Measurements from ENCODE around the gene INF2.
A peak's percentile ranks its signal among the peaks of the same experiment; 100 is the strongest.
"Not testable (repeated sequence)": the region's sequence is repeated elsewhere in the genome, so short reads cannot be mapped to it uniquely, and the experiment has no call there.

Gene INF2

DNA sequence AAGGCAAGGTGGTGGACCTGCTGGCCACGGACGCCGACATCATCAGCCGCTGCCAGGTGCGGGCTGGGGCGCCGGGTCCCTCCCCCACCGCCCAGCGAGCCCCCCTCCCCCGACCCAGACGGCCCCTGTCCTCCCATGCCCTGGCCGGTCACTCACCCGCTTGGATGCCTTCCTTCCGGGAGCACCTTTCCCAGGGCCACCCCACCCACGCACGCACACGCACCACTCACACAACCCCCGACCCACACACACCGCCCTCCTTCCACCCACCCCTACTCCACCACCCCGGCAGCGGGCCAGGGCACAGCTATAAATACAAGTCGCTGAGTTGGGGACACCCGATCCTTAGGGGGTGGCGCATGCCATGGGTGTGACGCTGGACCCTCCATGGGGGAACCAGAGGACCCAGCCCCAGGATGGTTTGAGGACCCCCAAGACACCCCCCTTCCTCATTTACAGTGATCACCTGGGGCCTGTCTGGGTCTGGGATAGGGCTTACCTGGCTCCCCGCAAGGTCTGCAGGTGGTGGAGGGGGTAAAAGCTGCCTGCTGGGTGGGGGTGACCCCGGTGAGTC is 35.1 kb downstream of the INF2 start:
- peak; percentile 69 for DNase-seq

DNA sequence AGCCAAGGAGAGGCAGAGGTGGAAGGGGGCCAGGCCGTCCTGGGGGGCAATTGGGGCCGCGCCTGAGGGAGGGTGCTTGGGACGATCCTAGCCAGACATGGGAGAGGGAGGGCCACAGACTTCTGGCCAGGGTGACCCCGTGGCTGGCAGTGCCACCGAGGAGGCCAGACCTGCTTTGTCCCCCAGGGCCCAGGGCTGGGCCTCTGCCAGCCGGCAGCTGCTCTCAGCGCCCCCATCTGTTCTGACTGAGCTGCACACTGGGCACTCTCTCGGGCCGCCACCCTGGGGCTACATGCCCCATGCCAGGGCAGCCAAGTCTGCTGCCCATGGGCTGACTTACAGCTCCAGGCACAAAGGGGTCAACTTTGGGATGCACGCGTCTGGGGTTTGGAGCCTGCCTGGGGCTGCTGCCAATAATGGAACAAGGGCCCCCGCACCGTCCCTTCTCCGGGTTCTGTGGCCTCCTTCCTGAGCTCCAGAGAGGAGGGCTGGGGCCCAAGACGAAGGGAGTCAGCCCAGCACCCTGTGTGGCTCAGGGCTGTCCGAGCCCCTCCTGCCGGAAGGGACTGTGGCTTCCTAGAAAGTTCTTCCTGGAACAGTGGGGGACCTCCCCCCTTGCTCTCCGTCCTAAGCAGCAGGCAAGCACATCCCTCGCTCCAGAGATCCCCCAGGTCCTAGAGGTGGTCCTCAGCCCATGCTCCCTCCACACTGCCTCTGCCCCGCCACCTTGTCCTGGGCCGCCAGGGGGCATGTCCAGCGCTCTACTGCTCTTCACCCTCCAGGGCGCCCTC is 35.8 kb downstream of the INF2 start:
- DNase-seq: peak; percentile 78

DNA sequence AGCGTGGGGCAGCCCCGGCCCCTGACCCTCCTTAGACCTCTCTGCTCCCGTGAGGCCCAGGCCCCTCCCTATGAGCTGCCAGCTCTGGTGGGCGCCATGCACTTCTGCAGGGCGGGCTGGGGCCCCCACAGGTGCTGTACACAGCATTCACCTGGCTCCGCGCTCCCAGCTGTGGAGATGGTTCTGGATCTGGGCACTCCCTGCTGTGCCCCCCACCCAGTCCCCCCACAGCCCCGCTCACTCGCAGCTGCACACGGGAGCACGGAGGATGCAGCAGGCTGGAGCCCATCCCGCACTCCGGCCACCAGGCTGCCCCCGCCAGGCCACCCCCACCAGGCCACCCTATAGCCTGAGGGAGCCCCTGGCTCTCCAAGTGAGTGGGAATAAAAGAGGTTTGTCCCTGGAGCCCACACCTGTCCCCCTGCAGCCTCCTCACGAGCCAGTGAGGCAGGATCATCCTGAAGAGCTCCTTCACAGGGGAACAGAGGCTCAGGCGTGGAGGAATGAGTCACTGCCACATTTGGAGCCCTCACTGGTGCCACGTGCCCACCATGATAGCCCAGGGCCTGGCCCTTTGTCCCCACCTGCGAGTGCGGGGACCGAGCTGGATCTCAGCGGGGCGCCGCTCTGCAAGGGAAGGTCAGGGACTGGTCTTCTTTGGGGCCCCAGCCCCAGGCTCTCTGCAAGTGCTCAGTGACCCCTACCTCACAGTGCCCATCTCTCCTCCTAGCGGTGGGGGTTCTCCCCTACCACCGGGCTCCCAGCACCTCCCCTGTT is 36.5 kb downstream of the INF2 start:
- DNase-seq: no peak

DNA sequence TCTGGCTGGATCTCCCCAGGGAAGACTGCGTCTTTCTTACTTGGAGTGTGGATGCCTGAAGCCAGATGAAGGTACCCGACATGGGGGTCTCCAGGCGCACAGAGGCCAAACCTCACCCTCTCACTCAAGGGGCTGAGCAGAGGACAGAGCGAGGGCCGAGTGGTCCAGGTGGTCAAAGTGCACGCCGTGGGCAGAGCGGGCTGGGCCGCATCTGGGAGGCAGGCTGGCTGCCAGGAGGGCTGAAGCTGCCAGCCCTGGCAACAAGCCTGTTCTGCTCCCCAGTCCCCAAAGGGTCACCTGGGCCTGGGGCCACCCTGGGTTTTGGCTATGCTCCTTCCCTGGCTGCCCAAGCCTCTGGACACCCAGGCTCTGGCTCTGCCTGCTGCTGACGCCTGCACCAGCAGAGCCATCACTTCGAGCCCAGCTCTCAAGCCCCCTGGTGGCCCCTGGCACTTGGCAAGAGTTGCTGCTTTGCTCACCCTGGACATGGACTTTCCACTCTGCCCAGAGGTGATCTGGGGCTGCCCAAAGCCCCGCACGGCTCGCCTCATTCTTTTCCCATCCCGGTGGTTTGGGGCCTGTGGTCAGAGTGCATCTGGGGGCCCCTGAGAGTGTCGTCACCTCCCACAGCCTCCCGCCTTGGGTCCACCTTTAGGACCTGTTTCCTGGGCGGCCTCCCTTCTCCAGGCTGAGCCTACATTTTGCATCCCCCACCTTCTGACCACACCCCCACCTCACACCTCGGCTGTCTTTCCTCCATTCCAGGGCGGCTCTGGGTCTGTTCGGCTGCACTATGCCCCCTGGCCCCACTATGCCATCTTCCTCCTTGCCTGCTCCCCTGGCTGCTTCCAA is 37.4 kb downstream of the INF2 start:
- DNase-seq: no peak

DNA sequence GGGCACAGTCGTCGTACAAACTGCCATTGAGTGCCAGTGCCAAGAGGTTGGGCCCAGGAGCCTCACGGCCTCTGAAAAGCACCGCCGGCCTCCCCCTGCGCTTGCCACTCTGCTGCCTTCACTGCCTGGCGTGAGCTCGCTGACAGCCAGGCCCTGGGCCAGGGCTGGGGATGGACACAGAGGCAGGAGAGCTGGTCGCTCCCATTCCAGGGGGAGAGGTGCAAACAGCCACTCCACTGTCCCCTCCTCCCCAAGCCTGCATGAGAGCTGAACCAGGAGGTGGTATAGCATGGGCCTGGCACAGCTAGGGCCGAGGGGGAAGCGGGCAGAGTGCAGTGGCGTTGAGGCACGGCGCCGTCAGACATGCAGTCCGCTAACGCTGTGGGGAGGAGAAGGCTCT is 39.2 kb downstream of the INF2 start:
- no peak for DNase-seq

DNA sequence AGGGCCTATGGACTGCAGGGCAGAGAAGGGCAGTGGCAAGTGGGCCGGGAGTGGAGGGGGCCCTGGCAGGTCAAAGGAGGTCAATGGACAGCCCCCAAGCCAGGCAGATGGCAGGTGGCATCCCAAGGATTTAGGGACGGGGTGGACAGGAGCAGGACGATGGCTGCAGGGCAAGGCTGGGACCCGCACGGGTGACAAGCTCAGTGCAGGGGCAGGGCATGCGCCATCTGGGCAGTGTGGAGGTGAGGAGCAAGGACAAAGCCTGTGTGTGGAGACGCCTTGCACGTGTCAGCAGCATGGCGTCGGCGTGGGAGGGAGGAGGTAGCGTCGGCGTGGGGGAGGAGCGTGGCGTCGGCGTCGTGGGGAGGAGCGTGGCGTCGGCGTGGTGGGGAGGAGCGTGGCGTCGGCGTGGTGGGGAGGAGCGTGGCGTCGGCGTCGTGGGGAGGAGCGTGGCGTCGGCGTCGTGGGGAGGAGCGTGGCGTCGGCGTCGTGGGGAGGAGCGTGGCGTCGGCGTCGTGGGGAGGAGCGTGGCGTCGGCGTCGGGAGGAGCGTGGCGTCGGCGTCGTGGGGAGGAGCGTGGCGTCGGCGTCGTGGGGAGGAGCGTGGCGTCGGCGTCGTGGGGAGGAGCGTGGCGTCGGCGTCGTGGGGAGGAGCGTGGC is 39.9 kb downstream of the INF2 start:
- DNase-seq: not testable (repeated sequence)

DNA sequence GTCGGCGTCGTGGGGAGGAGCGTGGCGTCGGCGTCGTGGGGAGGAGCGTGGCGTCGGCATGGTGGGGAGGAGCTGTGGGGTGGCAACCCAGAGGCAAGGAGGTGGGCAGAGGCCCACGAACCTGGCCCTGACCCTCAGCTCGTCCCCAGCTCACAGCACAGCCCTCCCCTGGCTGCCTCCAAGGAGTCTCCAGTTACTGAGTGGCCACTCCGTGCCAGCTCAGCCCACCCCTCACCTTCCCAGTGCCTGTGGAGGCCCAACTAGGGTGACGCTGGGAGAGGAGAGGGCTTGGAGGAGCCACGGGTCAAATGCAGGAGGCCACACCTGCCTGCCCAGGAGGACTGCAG is 40.4 kb downstream of the INF2 start:
- no peak for DNase-seq

DNA sequence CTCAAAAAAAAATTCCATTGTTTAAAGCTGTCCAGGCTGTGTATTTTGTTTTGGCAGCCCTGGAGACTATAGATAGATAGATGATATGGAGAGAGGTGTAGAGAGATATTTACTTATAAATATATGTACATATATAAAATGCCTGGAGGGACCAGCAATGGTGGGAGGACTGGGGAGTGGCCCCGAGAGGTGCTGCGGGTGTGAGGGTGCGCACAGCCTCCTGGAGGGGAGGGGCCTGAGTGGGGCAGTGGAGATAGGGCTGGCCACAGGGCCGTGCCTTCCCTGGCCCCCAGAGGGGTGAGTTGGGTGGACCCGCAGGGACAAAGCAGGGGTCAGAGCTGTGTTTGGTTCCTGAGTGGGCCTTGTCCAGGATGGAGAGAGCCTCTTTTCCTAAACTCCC is 41.1 kb downstream of the INF2 start:
- DNase-seq: no peak

DNA sequence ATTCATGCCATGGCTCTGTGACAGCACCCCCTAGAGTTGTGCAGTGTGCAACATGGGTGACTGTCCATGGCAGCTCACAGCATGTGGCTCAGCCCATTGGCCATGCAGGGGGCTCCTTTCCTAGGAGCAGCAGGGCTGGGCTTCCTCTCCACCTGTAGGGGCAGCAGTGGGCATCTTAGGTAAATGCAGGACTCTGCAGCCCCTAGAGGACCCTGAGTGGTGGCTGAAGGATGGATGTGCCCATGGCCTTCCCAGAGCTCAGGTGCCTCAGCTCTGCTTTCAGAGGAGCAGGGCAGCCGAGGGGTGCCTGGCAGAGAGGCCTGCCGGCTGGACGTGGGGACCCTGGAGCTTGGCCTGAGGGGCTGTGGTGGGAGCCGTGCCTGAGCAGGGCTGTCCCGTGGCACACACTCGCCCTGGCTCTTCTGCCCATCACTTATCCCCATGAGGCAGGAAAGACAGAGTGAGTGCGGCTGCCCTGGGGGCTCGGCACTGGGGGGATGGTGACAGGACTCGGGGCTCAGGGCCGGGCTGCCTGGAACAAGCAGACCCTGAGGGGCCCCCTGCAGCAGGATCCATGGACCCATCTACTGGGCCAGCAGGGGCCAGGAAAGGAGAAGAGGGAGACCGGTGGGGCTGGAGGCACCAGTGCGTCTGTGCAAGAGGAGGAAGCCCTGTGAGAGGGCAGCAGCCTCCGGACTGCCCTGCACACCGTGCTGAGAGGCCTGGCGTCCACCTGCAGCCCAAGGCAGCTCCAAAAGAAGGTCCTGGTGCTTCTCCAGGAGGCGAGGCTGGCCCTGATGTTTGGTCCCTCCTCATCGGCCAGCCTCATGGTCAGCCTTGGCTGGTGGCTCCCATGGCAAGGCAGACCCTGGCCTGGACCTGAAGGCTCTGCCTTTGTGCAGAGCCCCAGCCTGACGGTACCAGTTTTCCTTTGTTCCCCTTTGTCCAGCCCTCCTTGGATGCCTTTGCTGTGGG is 42.2 kb downstream of the INF2 start:
- DNase-seq: no peak

DNA sequence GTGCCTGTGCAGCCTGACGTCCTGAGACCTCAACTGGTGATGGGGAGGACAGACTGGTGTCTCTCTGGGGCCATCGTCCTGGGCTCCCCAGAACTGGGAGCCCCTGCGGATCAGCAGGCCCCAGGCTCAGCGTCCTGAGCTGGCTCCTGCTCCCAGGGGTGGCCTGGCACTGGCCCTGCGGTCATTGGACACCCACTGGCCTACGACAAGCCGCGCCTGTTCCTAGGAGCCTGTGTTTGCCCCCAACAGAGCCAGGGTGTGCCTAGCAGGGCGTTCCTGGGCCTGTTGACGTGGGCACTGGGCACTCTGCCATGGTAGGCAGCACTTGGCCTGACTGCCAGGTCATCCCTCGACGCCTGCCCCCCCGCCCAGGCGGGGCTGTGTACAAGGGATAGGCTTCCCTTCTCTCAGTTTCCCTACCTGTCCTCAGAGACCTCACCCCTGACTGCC is 43.0 kb downstream of the INF2 start:
- DNase-seq: peak; percentile 47

DNA sequence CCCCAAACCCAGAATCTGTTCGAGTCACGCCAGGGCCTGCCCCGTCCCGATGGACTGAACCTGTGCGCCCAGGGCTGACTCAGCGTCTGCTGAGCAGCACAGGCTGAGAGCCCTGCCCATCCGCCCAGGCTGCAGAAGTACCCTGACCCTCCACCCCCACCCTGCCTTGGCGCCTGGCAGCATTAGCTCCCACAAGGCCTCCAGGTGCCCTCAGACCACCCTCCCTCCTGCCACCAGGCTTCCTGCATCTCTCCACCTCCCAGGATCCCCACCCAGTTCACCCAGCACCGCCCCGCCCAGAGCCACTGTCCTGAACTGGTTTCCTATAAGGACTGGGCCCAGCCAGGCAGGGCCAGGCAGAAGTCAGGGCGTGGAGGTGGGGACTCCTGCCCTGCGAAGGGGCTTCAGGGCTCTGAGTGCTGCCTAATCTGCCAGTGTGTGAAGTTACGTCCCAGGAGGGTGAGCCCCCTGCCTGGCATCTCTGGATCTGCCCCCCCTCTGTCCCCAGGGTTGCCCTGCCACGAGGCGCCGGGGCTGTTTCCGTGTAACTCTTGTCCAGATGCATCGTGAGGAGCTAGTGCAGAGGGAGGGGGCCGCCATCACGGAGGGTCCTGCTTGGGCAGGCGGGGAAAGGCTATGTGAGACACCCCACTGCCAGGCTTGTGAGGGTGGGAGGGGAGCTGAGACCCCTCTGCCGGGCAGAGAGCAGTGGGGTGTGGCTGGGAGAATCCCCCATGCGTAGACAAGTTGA is 43.7 kb downstream of the INF2 start:
- no peak for DNase-seq

DNA sequence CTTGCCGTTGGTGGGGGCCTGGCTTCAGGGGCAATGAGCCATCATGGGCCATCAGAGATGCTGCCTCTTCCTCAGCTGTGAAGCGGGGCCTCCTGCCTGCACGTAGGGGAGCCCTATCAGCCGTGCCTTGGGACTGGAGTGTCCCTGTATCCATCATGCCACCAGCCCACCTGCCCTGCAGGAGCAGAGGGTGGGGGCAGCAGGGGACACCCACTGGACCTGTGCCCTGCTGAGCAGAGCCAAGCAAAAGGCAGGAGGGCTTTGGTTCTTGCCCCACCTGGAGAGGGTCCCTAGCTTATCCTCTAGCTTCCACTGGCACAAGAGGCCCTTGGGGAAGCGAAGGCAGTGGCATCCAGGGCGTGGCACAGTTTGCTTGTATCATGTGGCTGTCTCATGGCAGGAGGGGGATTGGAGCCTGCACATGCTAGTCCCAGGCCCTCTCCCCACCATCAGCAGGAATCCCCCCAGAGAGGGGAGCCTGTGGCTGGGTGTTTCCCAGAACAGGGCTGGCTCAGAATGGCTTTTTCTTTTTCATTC is 44.7 kb downstream of the INF2 start:
- no peak for DNase-seq

DNA sequence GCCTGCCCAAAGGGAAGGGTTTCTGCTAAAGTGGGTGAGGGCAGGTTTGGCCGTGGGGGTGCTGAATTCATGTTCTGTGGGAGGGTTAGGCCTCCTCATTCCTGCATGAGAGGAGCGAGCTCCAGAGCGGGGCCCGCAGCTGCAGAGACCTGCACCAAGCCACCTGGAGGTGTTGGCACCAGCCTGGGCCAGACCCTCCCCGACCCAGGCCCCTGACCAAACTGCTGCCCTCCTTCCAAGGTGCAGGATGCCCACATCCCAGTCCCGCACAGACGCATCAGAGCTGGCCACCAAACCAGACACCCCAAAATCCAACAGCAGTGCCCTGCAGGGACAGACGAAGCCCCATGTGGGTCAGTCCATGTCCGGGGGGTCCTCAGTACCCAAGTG is 45.2 kb downstream of the INF2 start:
- DNase-seq: no peak

DNA sequence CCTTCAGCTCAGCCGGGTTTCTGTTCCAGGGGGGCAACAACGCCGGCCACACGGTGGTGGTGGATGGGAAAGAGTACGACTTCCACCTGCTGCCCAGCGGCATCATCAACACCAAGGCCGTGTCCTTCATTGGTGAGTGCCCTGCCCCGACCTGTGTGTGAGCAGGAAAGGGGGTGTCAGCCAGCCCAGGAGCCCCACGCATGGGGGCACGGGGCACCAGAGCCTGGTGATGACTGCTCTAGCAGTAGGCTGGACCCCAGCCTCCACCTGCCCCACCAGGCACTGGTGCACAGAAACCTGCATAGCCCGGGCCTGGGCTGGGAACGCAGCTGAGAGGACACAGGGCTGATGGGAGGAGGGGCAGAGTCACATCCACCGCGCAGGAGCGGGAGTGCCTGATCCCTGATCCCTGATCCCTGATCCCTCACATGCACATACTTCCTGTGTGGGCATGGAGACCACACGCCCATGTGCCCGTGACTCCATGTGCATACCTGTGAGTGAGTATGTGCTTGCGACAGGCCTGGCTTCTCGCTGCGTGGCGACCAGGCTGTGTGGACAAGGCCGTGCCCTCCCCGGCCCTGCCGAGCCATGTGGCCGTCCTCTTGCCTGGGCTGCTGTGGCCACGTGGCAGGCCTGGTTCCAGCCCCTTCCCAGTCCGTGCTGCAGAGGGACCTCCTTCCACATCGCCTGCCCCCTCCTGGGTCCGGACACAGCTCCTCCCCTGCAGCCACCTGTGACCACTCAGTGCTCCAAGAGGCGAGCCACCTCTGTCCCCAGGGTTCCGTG is 45.8 kb downstream of the INF2 start:
- peak; percentile 25 for DNase-seq

DNA sequence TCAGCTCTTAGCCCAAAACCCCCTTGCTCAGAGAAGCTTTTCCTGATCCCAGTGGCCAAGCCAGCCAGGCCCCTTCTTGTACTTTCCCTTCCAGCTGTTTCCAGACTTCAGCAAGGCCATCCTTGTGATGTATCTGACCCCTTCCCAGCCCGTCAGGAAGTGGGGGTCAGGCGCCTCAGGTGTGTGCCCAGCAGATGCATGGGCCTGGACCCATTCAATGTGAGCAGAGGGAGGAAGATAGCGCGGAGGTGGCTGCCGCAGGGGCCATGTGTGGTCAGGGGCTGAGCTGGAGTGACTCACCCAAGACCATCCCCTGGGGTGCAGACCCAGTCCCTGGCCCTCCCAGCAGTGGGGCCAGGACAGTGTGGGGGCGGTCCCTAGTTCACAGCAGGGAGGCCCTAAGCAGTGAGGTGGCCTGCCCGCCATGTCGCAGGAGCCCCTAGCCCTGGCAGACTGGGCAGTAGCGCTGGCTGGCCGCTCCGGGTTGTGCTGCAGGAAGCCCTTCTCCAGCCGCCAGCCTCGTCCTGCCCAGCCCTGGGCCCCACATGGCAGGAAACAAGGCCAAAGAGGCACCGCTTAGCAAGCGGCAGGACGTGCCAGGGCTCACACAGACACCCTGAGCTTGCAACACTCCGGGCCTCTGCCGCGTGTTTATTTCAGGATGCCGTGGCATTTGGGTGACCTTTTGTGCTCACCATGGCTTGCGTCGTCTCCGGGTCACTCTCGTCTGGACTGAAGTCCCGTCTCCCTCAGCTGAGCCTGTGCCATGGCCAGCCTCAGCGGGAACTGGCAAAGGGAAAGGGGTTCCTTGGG is 46.6 kb downstream of the INF2 start:
- DNase-seq: peak; percentile 84

DNA sequence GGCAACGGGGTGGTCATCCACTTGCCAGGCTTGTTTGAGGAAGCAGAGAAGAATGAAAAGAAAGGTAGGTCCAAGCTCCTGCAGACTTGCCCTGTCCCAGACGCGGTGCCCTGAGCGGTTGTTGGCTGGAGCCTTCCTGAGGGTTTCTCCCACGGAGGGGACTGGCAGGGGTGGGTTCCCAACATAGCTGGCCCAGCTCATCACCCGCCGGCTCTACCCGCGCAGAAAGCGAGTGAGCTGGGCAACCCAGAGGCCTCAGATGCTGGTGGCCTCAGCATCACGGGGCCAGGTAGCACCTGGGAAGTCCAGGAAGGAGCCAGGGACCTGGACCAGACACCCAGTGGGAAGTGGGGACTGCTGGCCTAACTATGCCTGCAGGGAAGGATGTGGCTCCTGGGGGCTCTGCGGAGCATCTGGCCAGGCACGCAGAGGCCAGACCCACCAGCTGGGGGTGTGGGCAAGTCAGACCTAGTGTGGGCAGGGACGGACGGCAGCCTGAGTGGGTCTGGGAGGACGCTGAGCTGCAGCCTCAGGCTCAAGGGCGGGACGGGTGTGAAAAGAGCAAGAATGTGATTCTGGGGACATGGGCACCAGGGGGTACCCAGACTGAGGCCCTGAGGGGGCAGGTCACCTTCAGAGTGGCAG is 49.1 kb downstream of the INF2 start:
- DNase-seq: no peak

DNA sequence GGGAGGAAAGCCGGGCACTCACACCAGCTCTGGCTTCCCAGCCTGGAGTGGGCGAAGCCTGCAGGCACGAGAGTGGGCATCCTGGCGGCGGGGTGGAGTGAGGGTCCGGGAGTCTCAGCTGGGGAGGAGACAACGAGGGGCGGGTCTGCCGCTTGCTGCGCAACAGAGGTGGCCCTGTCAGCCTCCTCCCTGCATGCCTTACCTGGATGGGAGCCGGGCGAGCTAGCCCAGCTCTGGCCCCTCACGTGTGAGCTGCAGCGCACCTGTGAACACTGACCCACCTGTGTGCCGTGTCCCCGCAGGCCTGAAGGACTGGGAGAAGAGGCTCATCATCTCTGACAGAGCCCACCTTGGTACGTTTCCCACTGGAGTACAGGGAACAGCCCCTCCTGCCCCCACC is 49.6 kb downstream of the INF2 start:
- DNase-seq: no peak

Measured in femur (tissue), 1 donor.